Colonic mucosa (tissue), 4 donors: Measurements from ENCODE around the gene SLC35A1. TPM values are rescaled to one million over a fixed set of nuclear protein-coding genes. Genes with fewer than 3 reads are reported as not detected.

ENCODE experiments used
- DNase-seq: peaks from one replicate; pipeline ENCODE4 v3.0.0-alpha.2; 2020
- H3K27ac ChIP-seq: fragments of 200-600 bp; one replicate; pipeline ENCODE4 v1.8.0; 2021
- H3K27me3 ChIP-seq: fragments of 200-600 bp; one replicate; pipeline ENCODE4 v1.8.0; 2021
- H3K36me3 ChIP-seq: fragments of 200-600 bp; one replicate; pipeline ENCODE4 v1.8.0; 2021
- H3K4me1 ChIP-seq: fragments of 200-600 bp; one replicate; pipeline ENCODE4 v1.8.0; 2021; ENCODE audit warnings: mild to moderate bottlenecking
- H3K4me3 ChIP-seq: fragments of 200-600 bp; one replicate; pipeline ENCODE4 v1.8.0; 2021
- H3K9ac ChIP-seq, 2 donors: one replicate each; pipeline ENCODE4 v1.7.0; 2013; ENCODE audit warnings: control low read depth in 2 of 2, low read depth in 2 of 2, low read length in 2 of 2
- H3K9me3 ChIP-seq: fragments of 200-600 bp; one replicate; pipeline ENCODE4 v1.8.0; 2021
- CTCF ChIP-seq: fragments of 200-600 bp; IDR thresholded peaks from one replicate; pipeline ENCODE4 v1.8.0; 2022; ENCODE audit warnings: antibody characterized with exemption, mild to moderate bottlenecking
- intact Hi-C: fragments of 100-400 bp; cut with DNase I; formaldehyde crosslinking; loops from one replicate; pipeline ENCODE4 v1.14.1; 2022
- total RNA-seq, 2 donors: library from RNA; stranded (reverse); fragmentation: NEBNext Ultra II Directional in 1 of 2; extraction: Animal tissue kit (Norgen Biotek cat#: 25700) in 1 of 2; gene quantifications; one replicate each; pipeline ENCODE4 v1.2.1, GENCODE V29; 2021
- donor health status: healthy.
- donor health status: DM: no; HTN: no; CAD: no.
- donor health status: DM: no; HTN: no; CAD: no.

The SLC35A1 gene
- total RNA-seq, 2 donors from 2014 or later: 38.0 to 55.3 TPM

- no peaks in the 10 kb centered on the region for H3K27me3 ChIP-seq
- H3K36me3 ChIP-seq: no peaks in the 10 kb centered on the region
- H3K9ac ChIP-seq: no peak overlapping the region
- H3K4me3 ChIP-seq: no peak overlapping the region
- no peak for TF ChIP-seq CTCF
- no peak overlapping the region for H3K27ac ChIP-seq
- H3K4me1 ChIP-seq: no peaks in the 10 kb centered on the region
- H3K9me3 ChIP-seq: no peaks in the 10 kb centered on the region
- intact Hi-C loops: no loop called here
- no peak for DNase-seq
Observed at GRCh38 chr6:87551799-87552198, 79.0 kb downstream of the SLC35A1 start.

GRCh38 chr6:87553159-87553765 lies 80.5 kb downstream of the SLC35A1 start:
- TF ChIP-seq CTCF: no peak
- no peaks in the 10 kb centered on the region for H3K36me3 ChIP-seq
- no peaks in the 10 kb centered on the region for H3K9me3 ChIP-seq

GRCh38 chr6:87555506-87555905 lies 82.7 kb downstream of the SLC35A1 start:
- DNase-seq: no peak
- TF ChIP-seq CTCF: no peak
- H3K9me3 ChIP-seq: no peaks in the 10 kb centered on the region
- no peaks in the 10 kb centered on the region for H3K4me1 ChIP-seq
- no peak overlapping the region for H3K9ac ChIP-seq
- no peak overlapping the region for H3K4me3 ChIP-seq
- intact Hi-C loops: no loop called here
- H3K36me3 ChIP-seq: no peaks in the 10 kb centered on the region
- H3K27ac ChIP-seq: no peak overlapping the region
- H3K27me3 ChIP-seq: no peaks in the 10 kb centered on the region

More at GRCh38 chr6:87553159-87553765, 80.5 kb downstream of the SLC35A1 start:
- Histone ChIP-seq H3K27me3 (no peaks in the 10 kb centered on the region), H3K4me3 (no peak overlapping the region), H3K9ac (no peak overlapping the region), H3K27ac (no peak overlapping the region), H3K4me1 (no peaks in the 10 kb centered on the region)
- intact Hi-C loops: no loop called here
- no peak for DNase-seq

GRCh38 chr6:87558446-87558845 lies 85.7 kb downstream of the SLC35A1 start:
- Histone ChIP-seq H3K36me3 (no peaks in the 10 kb centered on the region), H3K9ac (no peak overlapping the region), H3K4me3 (no peak overlapping the region), H3K27ac (no peak overlapping the region), H3K27me3 (no peaks in the 10 kb centered on the region), H3K9me3 (no peaks in the 10 kb centered on the region), H3K4me1 (no peaks in the 10 kb centered on the region)
- no peak for DNase-seq
- intact Hi-C loops: no loop called here
- TF ChIP-seq CTCF: no peak

GRCh38 chr6:87561017-87561416 lies 88.2 kb downstream of the SLC35A1 start:
- intact Hi-C loops: no loop called here
- H3K4me3 ChIP-seq: no peak overlapping the region

More at GRCh38 chr6:87561017-87561416, 88.2 kb downstream of the SLC35A1 start:
- no peaks in the 10 kb centered on the region for H3K27me3 ChIP-seq
- H3K27ac ChIP-seq: no peak overlapping the region
- no peaks in the 10 kb centered on the region for H3K4me1 ChIP-seq
- no peak overlapping the region for H3K9ac ChIP-seq
- H3K36me3 ChIP-seq: no peaks in the 10 kb centered on the region
- TF ChIP-seq CTCF: no peak
- no peaks in the 10 kb centered on the region for H3K9me3 ChIP-seq
- DNase-seq: no peak

Other genes starting within 250 kb of the SLC35A1 start
- gene SMIM8, start 150.4 kb upstream of the SLC35A1 start, total RNA-seq: 1 to 10 TPM; 8.9 to 9.4 TPM
- gene GJB7, start 143.7 kb upstream of the SLC35A1 start, total RNA-seq: under 1 TPM in 1 of 2 donors, not detected in 1; 0.50 TPM
- gene C6orf163, start 128.2 kb upstream of the SLC35A1 start, total RNA-seq: 1 to 10 TPM; 1.1 to 1.7 TPM
- gene CFAP206, start 65.0 kb upstream of the SLC35A1 start, total RNA-seq: under 1 TPM in 1 of 2 donors, not detected in 1; 0.20 TPM
- 10 to 100 TPM; 24.7 to 28.2 TPM for gene RARS2, start 117.0 kb downstream of the SLC35A1 start, total RNA-seq
- 10 to 100 TPM; 14.0 to 16.4 TPM for gene ORC3, start 117.2 kb downstream of the SLC35A1 start, total RNA-seq
- 10 to 100 TPM; 30.2 to 48.3 TPM for gene AKIRIN2, start 229.3 kb downstream of the SLC35A1 start, total RNA-seq